HFFc6 (cell line): ENCODE results near the gene CADM4. TPM values are rescaled to one million over a fixed set of nuclear protein-coding genes. Genes with fewer than 3 reads are reported as not detected.

Source experiments
- DNase-seq: peaks from one replicate; pipeline ENCODE4 v3.0.0-alpha.2; 2018
- H3K27ac Mint-ChIP-seq: 2 replicates; pipeline ENCODE4 v1.8.0; 2020; ENCODE audit warnings: mild to moderate bottlenecking, mixed read lengths
- H3K27me3 Mint-ChIP-seq: 2 replicates; pipeline ENCODE4 v1.8.0; 2021; ENCODE audit warnings: mild to moderate bottlenecking, moderate library complexity, mixed read lengths; ENCODE audit not compliant: insufficient read depth
- H3K36me3 Mint-ChIP-seq: 2 replicates; pipeline ENCODE4 v1.8.0; 2021; ENCODE audit warnings: low read depth, mixed read lengths
- H3K4me1 Mint-ChIP-seq: 2 replicates; pipeline ENCODE4 v1.8.0; 2020; ENCODE audit warnings: low read depth, mixed read lengths
- H3K4me3 Mint-ChIP-seq: 2 replicates; pipeline ENCODE4 v1.8.0; 2020; ENCODE audit warnings: mild to moderate bottlenecking, moderate library complexity, mixed read lengths
- H3K9me3 Mint-ChIP-seq: 2 replicates; pipeline ENCODE4 v1.8.0; 2020; ENCODE audit warnings: mild to moderate bottlenecking, mixed read lengths
- CTCF ChIP-seq: fragments of 200-600 bp; sonication (generic); IDR thresholded peaks from 2 replicates; pipeline ENCODE4 v1.5.0; 2021; ENCODE audit warnings: antibody characterized with exemption, mild to moderate bottlenecking
- total RNA-seq, 6 experiments: library from RNA; stranded (reverse); fragmentation: NEBNext Ultra II Directional; extraction: Animal tissue kit (Norgen Biotek cat#: 25700); gene quantifications; 2 replicates in 1 of 6; 3 replicates in 5 of 6; pipeline ENCODE4 v1.2.3, GENCODE V29; 2021

CADM4 gene
- total RNA-seq, 6 experiments from 2014 or later: 0.43 to 1.3 (median 0.82) TPM

- H3K27ac Mint-ChIP-seq: peak overlapping the region; percentile 60
- peak; percentile 30 for DNase-seq
Measured at GRCh38 chr19:43675269-43675879, 35.7 kb upstream of the CADM4 start.

GRCh38 chr19:43674596-43674995, 34.9 kb upstream of the CADM4 start:
- H3K27ac Mint-ChIP-seq: peak overlapping the region; percentile 51; the same call in 1 of the 2 replicates
- H3K36me3 Mint-ChIP-seq: peaks cover 4% of the 10 kb centered on the region; the same call in 1 of the 2 replicates
- no peak for TF ChIP-seq CTCF
- peaks cover 38% of the 10 kb centered on the region for H3K4me1 Mint-ChIP-seq
- no peaks in the 10 kb centered on the region for H3K9me3 Mint-ChIP-seq
- no peaks in the 10 kb centered on the region; the same call in none of the 2 replicates for H3K27me3 Mint-ChIP-seq
- H3K4me3 Mint-ChIP-seq: no peak overlapping the region
- DNase-seq: no peak

More at GRCh38 chr19:43675269-43675879, 35.7 kb upstream of the CADM4 start:
- Mint-ChIP-seq H3K4me3 (peak overlapping the region; percentile 54), H3K36me3 (no peaks in the 10 kb centered on the region), H3K27me3 (no peaks in the 10 kb centered on the region; the same call in none of the 2 replicates), H3K9me3 (no peaks in the 10 kb centered on the region), H3K4me1 (peaks cover 34% of the 10 kb centered on the region)
- TF ChIP-seq CTCF: no peak

GRCh38 chr19:43674183-43674582, 34.5 kb upstream of the CADM4 start:
- peaks cover 4% of the 10 kb centered on the region; the same call in 1 of the 2 replicates for H3K36me3 Mint-ChIP-seq
- peak overlapping the region; percentile 51; the same call in 1 of the 2 replicates for H3K27ac Mint-ChIP-seq
- no peaks in the 10 kb centered on the region; the same call in none of the 2 replicates for H3K27me3 Mint-ChIP-seq
- DNase-seq: no peak
- TF ChIP-seq CTCF: no peak
- H3K9me3 Mint-ChIP-seq: no peaks in the 10 kb centered on the region
- H3K4me1 Mint-ChIP-seq: peaks cover 38% of the 10 kb centered on the region
- H3K4me3 Mint-ChIP-seq: no peak overlapping the region

- H3K4me1 Mint-ChIP-seq: peaks cover 38% of the 10 kb centered on the region
- no peak for TF ChIP-seq CTCF
- H3K9me3 Mint-ChIP-seq: no peaks in the 10 kb centered on the region
- no peak for DNase-seq
- H3K4me3 Mint-ChIP-seq: no peak overlapping the region
- H3K27me3 Mint-ChIP-seq: no peaks in the 10 kb centered on the region; the same call in none of the 2 replicates
- no peak overlapping the region for H3K27ac Mint-ChIP-seq
- peaks cover 4% of the 10 kb centered on the region; the same call in 1 of the 2 replicates for H3K36me3 Mint-ChIP-seq
Measured at GRCh38 chr19:43673637-43674036, 34.0 kb upstream of the CADM4 start.

GRCh38 chr19:43672061-43672679, 32.5 kb upstream of the CADM4 start:
- H3K27me3 Mint-ChIP-seq: no peaks in the 10 kb centered on the region; the same call in none of the 2 replicates
- peaks cover 49% of the 10 kb centered on the region for H3K4me1 Mint-ChIP-seq
- no peaks in the 10 kb centered on the region for H3K9me3 Mint-ChIP-seq
- peak overlapping the region; percentile 24; the same call in 1 of the 2 replicates for H3K27ac Mint-ChIP-seq
- no peak overlapping the region for H3K4me3 Mint-ChIP-seq
- TF ChIP-seq CTCF: no peak
- H3K36me3 Mint-ChIP-seq: peaks cover 16% of the 10 kb centered on the region
- DNase-seq: no peak
